ENCODE measurements around the gene IRF1.
"Not testable (repeated sequence)": the region's sequence is repeated elsewhere in the genome, so short reads cannot be mapped to it uniquely, and the experiment has no call there.

The IRF1 gene

DNA sequence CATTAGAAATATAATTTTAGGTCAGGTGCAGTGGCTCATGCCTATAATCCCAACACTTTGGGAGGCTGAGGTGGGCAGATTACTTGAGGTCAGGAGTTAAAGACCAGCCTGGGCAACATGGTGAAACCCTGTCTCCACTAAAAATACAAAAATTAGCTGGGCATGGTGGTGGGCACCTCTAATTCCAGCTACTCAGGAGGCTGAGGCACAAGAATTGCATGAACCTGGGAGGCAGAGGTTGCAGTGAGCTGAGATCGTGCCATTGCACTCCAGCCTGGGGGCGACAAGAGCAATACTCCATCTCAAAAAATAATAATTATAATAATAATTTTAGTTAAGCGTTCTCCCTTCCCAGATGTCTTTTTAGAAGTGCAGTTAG, 52.3 kb downstream of the IRF1 start:
- not testable (repeated sequence) for DNase-seq (ENCODE audit: low read depth)

DNA sequence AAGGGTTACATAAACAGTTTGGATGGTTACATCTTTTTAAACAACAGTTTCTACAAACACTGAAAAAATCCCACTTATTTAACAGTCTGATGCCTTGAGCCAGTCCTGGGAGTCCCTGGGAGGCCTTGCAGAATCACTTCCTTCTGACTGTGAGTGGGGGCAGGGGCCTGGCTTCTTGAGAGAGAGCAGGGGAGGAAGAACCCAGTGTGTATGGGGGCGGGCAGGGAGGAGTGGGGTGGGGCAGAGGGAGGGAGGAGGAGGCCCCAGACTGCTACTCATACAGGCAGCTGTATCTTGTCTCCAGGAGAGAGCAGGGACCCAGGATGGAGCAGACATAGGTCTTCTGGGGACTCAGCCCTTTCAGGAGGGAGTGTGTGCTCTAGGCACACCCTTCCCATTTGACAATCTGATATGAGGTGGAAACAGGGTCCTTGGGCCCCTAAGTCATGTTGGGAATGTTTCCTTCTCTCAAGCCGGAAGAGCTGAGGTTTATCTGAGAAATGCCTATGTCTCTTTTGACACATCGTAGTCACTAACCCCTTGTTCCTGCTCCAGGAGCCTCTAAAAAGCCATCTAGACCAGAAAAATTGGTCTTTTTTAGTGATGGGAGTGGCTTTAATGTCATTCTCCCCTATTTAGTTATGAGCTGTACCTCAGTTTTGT, 52.8 kb downstream of the IRF1 start:
- DNase-seq (ENCODE audit: low read depth): peak; percentile 53

DNA sequence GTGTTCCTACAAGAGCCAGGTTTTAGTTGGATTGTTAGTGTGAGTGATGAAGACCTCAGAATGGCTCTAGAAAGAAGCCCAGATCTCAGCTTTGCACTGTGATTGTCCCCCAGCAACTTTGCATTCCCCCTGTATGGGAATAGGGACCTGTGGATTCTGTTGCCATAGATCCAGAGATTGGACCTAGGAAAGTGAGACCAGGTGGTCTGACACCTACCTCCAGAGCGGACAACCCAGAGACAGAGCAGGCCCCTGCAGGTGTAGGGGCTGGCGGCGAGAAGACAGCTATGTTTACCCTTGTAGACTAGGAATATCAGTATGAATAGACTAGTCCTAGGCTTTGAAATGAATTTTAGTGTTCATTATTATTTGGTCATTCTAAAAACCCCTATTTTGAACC, 53.6 kb downstream of the IRF1 start:
- DNase-seq (ENCODE audit: low read depth): no peak

DNA sequence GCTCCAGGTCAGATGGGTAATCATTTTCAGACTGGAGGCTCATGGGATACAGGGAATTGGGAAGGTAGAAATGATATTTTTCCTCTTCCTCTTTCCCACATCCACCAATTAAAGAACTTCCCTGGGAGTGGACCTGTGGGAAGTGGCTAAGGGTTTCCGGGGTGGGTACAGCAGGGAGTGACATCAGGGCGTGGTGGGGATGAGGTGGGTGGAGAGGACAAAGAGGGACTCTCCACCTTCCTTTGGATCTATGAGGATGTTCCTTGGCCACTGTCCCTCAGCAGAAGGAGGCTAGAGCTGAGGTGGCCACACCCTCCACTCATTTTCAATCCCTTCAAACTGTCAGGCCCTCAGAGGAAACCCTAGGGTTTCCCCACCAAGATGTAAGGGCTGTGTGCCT, 54.7 kb downstream of the IRF1 start:
- DNase-seq (ENCODE audit: low read depth): no peak

- DNase-seq (ENCODE audit: low read depth): no peak
These were observed 55.1 kb downstream of the IRF1 start for GRCh38 chr5:132435447-132435846.

DNA sequence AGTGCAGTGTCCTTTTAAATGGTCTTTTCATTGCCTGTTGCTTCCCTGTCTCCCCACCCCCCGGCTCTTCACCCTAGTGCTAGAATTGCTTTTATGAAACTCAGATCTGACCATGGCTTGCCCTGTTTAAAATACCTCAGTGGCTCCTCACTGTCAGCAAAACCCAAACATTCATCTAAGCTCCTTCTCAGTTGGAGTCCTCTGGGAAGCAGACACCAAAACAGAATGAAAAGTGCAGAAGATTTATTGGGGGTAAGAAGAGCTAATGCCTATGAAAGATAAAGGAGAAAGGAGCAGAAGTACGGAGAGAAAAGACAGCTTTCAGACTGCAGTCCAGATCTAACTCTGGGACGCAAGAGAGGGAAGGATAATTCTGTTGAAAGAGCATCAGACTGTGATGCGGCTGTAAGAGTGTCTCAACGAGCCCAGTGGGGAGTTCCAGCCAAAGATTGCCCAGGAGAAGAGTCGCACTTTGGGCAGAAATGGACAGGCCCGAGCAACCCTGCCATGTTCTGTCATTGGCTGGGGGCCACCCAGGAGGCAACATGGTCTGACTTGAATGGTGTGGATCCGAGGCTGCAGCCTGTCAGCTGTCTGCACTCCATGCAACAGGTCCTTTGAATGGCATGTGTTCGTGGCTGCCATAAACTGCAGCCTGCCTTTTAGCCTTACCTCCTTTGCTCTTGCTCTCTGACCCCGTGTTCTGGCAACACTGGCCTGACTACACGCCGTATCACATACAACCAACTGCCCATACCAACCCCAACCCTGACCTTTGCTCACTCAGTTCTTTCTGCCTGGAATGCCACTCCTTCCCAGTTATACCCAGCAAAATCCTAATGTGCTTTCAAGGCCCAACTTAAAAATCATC, 55.9 kb downstream of the IRF1 start:
- DNase-seq (ENCODE audit: low read depth): no peak

DNA sequence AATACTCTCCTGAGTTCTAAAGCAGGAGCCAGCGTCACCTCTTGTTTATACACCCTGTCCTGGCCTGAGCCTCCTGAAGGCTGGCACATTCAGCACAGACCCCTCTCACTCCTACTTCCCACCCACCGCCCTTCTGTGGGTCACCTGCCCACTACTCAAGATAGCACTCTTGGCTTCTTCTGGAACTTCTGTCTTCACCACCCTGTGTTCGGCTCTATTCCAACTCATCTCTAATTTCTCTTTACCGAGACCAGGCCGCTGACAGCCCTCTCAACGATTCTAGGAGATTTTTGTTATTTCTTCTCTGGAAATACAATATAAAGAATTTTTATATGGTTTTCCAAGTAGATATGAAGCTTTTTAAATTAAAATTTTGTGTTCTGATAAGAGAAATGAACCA, 57.4 kb downstream of the IRF1 start:
- no peak for DNase-seq (ENCODE audit: low read depth)

- no peak for DNase-seq (ENCODE audit: low read depth)
These were observed 58.9 kb downstream of the IRF1 start for GRCh38 chr5:132431632-132432031.
